Measurements from ENCODE around the gene RGS13.
"Not testable (repeated sequence)": the region's sequence is repeated elsewhere in the genome, so short reads cannot be mapped to it uniquely, and the experiment has no call there.

Gene RGS13

DNA sequence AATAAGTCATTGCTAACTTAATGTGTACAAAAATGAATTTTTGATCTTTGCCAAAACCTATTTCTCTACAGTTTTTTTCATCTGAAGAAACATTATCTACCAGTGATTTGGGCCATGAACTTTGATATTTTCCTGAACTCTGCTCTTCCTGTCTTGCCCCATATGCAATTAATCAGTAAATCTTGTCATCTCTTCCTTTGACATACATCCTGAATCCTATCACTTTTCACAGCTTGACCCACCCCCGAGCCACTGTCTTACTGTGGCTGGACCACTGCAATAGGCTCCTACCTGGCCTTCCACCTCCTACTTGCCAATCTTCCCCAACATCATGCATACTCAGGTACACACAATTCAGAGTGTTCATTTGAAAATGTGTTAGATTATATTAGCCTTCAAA, 46.4 kb downstream of the RGS13 start:
- Histone ChIP-seq H3K9me3 (ENCODE audit: insufficient read depth, low read depth, low read length) (no peaks in the 10 kb centered on the region), H3K9me2 (replicated peaks; ENCODE audit: low read depth, low read length) (no peaks in the 10 kb centered on the region), H4K20me1 (ENCODE audit: insufficient read depth, low read length, poor library complexity, severe bottlenecking) (no peaks in the 10 kb centered on the region), H3K4me2 (ENCODE audit: low read depth, low read length, poor library complexity, severe bottlenecking) (no peak overlapping the region), H3F3A (ENCODE audit: low read depth) (no peaks in the 10 kb centered on the region), H3K27me3 (ENCODE audit: insufficient read depth, low read length, poor library complexity, severe bottlenecking) (no peaks in the 10 kb centered on the region), H3K36me3 (ENCODE audit: insufficient read depth, low read length) (no peaks in the 10 kb centered on the region), H3K9ac (ENCODE audit: low read depth, low read length, poor library complexity, severe bottlenecking) (no peak overlapping the region), H3K4me1 (ENCODE audit: insufficient read depth, low read length, poor library complexity, severe bottlenecking) (no peaks in the 10 kb centered on the region), H2AFZ (ENCODE audit: low read length) (no peak overlapping the region), H3K4me3 (ENCODE audit: low read length, poor library complexity, severe bottlenecking) (no peak overlapping the region), H3K79me2 (ENCODE audit: insufficient read depth, low read length) (no peaks in the 10 kb centered on the region)
- TF ChIP-seq EZH2phosphoT487 (IDR thresholded peaks at IDR 0.05; ENCODE audit: borderline replicate concordance): no peak
- TF ChIP-seq, protein P1, sequence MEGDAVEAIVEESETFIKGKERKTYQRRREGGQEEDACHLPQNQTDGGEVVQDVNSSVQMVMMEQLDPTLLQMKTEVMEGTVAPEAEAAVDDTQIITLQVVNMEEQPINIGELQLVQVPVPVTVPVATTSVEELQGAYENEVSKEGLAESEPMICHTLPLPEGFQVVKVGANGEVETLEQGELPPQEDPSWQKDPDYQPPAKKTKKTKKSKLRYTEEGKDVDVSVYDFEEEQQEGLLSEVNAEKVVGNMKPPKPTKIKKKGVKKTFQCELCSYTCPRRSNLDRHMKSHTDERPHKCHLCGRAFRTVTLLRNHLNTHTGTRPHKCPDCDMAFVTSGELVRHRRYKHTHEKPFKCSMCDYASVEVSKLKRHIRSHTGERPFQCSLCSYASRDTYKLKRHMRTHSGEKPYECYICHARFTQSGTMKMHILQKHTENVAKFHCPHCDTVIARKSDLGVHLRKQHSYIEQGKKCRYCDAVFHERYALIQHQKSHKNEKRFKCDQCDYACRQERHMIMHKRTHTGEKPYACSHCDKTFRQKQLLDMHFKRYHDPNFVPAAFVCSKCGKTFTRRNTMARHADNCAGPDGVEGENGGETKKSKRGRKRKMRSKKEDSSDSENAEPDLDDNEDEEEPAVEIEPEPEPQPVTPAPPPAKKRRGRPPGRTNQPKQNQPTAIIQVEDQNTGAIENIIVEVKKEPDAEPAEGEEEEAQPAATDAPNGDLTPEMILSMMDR (conservative IDR thresholded peaks at IDR 0.05; ENCODE audit: low read length): no peak

DNA sequence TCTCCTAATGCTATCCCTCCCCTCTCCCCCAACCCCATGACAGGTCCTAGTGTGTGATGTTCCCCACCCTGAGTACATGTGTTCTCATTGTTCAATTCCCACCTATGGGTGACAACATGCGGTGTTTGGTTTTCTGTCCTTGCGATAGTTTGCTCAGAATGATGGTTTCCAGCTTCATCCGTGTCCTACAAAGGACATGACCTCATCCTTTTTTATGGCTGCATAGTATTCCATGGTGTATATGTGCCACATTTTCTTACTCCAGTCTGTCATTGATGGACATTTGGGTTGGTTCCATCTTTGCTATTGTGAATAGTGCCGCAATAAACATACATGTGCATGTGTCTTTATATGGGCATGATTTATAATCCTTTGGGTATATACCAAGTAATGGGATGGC, 47.1 kb downstream of the RGS13 start:
- not testable (repeated sequence) for H3F3A ChIP-seq (ENCODE audit: low read depth); H3K9me2 ChIP-seq (replicated peaks; ENCODE audit: low read depth, low read length); H3K9ac ChIP-seq (ENCODE audit: low read depth, low read length, poor library complexity, severe bottlenecking); H3K4me1 ChIP-seq (ENCODE audit: insufficient read depth, low read length, poor library complexity, severe bottlenecking); H3K79me2 ChIP-seq (ENCODE audit: insufficient read depth, low read length); H3K4me3 ChIP-seq (ENCODE audit: low read length, poor library complexity, severe bottlenecking); H4K20me1 ChIP-seq (ENCODE audit: insufficient read depth, low read length, poor library complexity, severe bottlenecking); H3K36me3 ChIP-seq (ENCODE audit: insufficient read depth, low read length); H2AFZ ChIP-seq (ENCODE audit: low read length); H3K9me3 ChIP-seq (ENCODE audit: insufficient read depth, low read depth, low read length); H3K4me2 ChIP-seq (ENCODE audit: low read depth, low read length, poor library complexity, severe bottlenecking); H3K27me3 ChIP-seq (ENCODE audit: insufficient read depth, low read length, poor library complexity, severe bottlenecking)

GRCh38 chr1:192689459-192689858, 53.5 kb downstream of the RGS13 start:
- no peak overlapping the region for H3K4me3 ChIP-seq (ENCODE audit: low read length, poor library complexity, severe bottlenecking)

DNA sequence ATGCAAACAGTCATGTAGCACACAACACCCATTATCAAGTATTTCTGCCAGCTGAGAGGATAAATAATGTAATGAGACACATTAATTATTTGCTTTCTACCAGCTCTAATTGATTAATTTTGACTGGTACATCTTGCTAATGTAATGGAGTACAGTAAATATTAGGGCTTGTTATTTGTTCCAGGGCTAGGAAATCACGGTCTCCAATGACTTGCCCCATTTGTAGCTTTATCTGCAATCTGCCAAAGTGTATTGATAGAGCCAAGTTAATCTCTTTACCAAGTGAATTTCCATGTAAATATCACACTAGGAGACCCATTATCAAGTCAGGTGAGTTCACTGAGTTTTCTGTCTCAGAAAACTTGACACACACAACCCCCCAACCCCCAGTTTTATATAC, 55.1 kb downstream of the RGS13 start:
- no peaks in the 10 kb centered on the region for H3K4me1 ChIP-seq (ENCODE audit: insufficient read depth, low read length, poor library complexity, severe bottlenecking)
- no peaks in the 10 kb centered on the region for H3F3A ChIP-seq (ENCODE audit: low read depth)
- TF ChIP-seq, protein P1 (conservative IDR thresholded peaks at IDR 0.05; ENCODE audit: low read length): no peak
- TF ChIP-seq EZH2phosphoT487 (IDR thresholded peaks at IDR 0.05; ENCODE audit: borderline replicate concordance): no peak
- no peak overlapping the region for H3K4me2 ChIP-seq (ENCODE audit: low read depth, low read length, poor library complexity, severe bottlenecking)
- no peaks in the 10 kb centered on the region for H3K36me3 ChIP-seq (ENCODE audit: insufficient read depth, low read length)
- H2AFZ ChIP-seq (ENCODE audit: low read length): no peak overlapping the region
- H4K20me1 ChIP-seq (ENCODE audit: insufficient read depth, low read length, poor library complexity, severe bottlenecking): no peaks in the 10 kb centered on the region
- H3K9ac ChIP-seq (ENCODE audit: low read depth, low read length, poor library complexity, severe bottlenecking): no peak overlapping the region
- no peaks in the 10 kb centered on the region for H3K27me3 ChIP-seq (ENCODE audit: insufficient read depth, low read length, poor library complexity, severe bottlenecking)
- H3K4me3 ChIP-seq (ENCODE audit: low read length, poor library complexity, severe bottlenecking): no peak overlapping the region
- H3K9me3 ChIP-seq (ENCODE audit: insufficient read depth, low read depth, low read length): no peaks in the 10 kb centered on the region
- H3K79me2 ChIP-seq (ENCODE audit: insufficient read depth, low read length): no peaks in the 10 kb centered on the region
- no peaks in the 10 kb centered on the region for H3K9me2 ChIP-seq (replicated peaks; ENCODE audit: low read depth, low read length)

More at GRCh38 chr1:192689459-192689858, 53.5 kb downstream of the RGS13 start:
- no peaks in the 10 kb centered on the region for H3K36me3 ChIP-seq (ENCODE audit: insufficient read depth, low read length)
- H3K79me2 ChIP-seq (ENCODE audit: insufficient read depth, low read length): no peaks in the 10 kb centered on the region
- H4K20me1 ChIP-seq (ENCODE audit: insufficient read depth, low read length, poor library complexity, severe bottlenecking): no peaks in the 10 kb centered on the region
- H3K9me2 ChIP-seq (replicated peaks; ENCODE audit: low read depth, low read length): no peaks in the 10 kb centered on the region
- no peaks in the 10 kb centered on the region for H3K9me3 ChIP-seq (ENCODE audit: insufficient read depth, low read depth, low read length)
- H3K4me2 ChIP-seq (ENCODE audit: low read depth, low read length, poor library complexity, severe bottlenecking): no peak overlapping the region
- H2AFZ ChIP-seq (ENCODE audit: low read length): no peak overlapping the region
- H3K9ac ChIP-seq (ENCODE audit: low read depth, low read length, poor library complexity, severe bottlenecking): no peak overlapping the region
- no peaks in the 10 kb centered on the region for H3K27me3 ChIP-seq (ENCODE audit: insufficient read depth, low read length, poor library complexity, severe bottlenecking)
- TF ChIP-seq, protein P1 (conservative IDR thresholded peaks at IDR 0.05; ENCODE audit: low read length): no peak
- TF ChIP-seq EZH2phosphoT487 (IDR thresholded peaks at IDR 0.05; ENCODE audit: borderline replicate concordance): no peak
- no peaks in the 10 kb centered on the region for H3K4me1 ChIP-seq (ENCODE audit: insufficient read depth, low read length, poor library complexity, severe bottlenecking)
- H3F3A ChIP-seq (ENCODE audit: low read depth): no peaks in the 10 kb centered on the region
